OCI-LY3 (cell line): Measurements from ENCODE around the gene CALHM2.

ENCODE experiments used
- H2AFZ ChIP-seq: fragments of 200-600, 300-600 bp; shearing (Covaris generic); 2 replicates; pipeline ENCODE4 v1.6.0; 2014; ENCODE audit warnings: antibody characterized with exemption, low read depth, low read length
- H3K27ac ChIP-seq: fragments of 200-600, 300-600 bp; sonication (generic); 2 replicates; pipeline ENCODE4 v1.5.1; 2014; ENCODE audit warnings: mild to moderate bottlenecking, low read length, moderate library complexity, mixed read lengths
- H3K27me3 ChIP-seq: fragments of 200-600, 300-600 bp; sonication (generic); 2 replicates; pipeline ENCODE4 v1.6.1; 2014; ENCODE audit warnings: low read depth, low read length, mixed read lengths
- H3K36me3 ChIP-seq: fragments of 200-600, 300-600 bp; sonication (generic); replicated peaks from 2 replicates; pipeline ENCODE3; 2014; ENCODE audit warnings: low read depth, low read length, mixed read lengths
- H3K4me1 ChIP-seq: fragments of 300-600, 200-600 bp; sonication (generic); 2 replicates; pipeline ENCODE4 v1.6.1; 2014; ENCODE audit warnings: low read length, mixed read lengths
- H3K4me2 ChIP-seq: fragments of 200-600, 300-600 bp; sonication (generic); 2 replicates; pipeline ENCODE4 v1.6.1; 2014; ENCODE audit warnings: low read length, mixed read lengths
- H3K4me3 ChIP-seq: fragments of 300-600, 200-600 bp; sonication (generic); 2 replicates; pipeline ENCODE4 v1.5.1; 2014; ENCODE audit warnings: antibody characterized with exemption, mild to moderate bottlenecking, low read length, moderate library complexity
- H3K79me2 ChIP-seq: fragments of 300-600, 200-600 bp; shearing (Covaris generic); 2 replicates; pipeline ENCODE4 v1.6.1; 2014; ENCODE audit warnings: mild to moderate bottlenecking, low read length, mixed read lengths
- H3K9ac ChIP-seq: fragments of 300-600, 200-600 bp; shearing (Covaris generic); 2 replicates; pipeline ENCODE4 v1.6.0; 2014; ENCODE audit warnings: mild to moderate bottlenecking, low read length, moderate library complexity
- H3K9me3 ChIP-seq: fragments of 200-600, 300-600 bp; shearing (Covaris generic); 2 replicates; pipeline ENCODE4 v1.6.1; 2014; ENCODE audit warnings: low read length, mixed read lengths; ENCODE audit not compliant: insufficient read depth
- H4K20me1 ChIP-seq: fragments of 200-600, 300-600 bp; sonication (generic); 2 replicates; pipeline ENCODE4 v1.6.1; 2016; ENCODE audit warnings: low read length, mixed read lengths; ENCODE audit not compliant: insufficient read depth
- EZH2phosphoT487 ChIP-seq: fragments of 200-600 bp; shearing (Covaris generic); IDR thresholded peaks from 2 replicates; pipeline ENCODE4 v1.6.1; 2018; ENCODE audit warnings: antibody characterized with exemption, mixed run types, low read depth
- TF ChIP-seq, protein P1 (sequence below): fragments of 200-600, 300-600 bp; sonication (generic); IDR thresholded peaks from 2 replicates; pipeline ENCODE4 v1.5.1; 2014; ENCODE audit warnings: antibody characterized with exemption, low read length, low read depth

Gene CALHM2

GRCh38 chr10:103413564-103413963, 38.6 kb downstream of the CALHM2 start:
- Histone ChIP-seq H3K4me3 (no peak overlapping the region), H3K27me3 (no peaks in the 10 kb centered on the region), H3K4me2 (no peak overlapping the region), H3K36me3 (peaks cover 36% of the 10 kb centered on the region), H3K27ac (no peak overlapping the region), H4K20me1 (no peaks in the 10 kb centered on the region), H3K9ac (no peak overlapping the region), H3K4me1 (no peaks in the 10 kb centered on the region), H3K79me2 (no peaks in the 10 kb centered on the region), H2AFZ (no peak overlapping the region), H3K9me3 (no peaks in the 10 kb centered on the region)
- TF ChIP-seq, protein P1, sequence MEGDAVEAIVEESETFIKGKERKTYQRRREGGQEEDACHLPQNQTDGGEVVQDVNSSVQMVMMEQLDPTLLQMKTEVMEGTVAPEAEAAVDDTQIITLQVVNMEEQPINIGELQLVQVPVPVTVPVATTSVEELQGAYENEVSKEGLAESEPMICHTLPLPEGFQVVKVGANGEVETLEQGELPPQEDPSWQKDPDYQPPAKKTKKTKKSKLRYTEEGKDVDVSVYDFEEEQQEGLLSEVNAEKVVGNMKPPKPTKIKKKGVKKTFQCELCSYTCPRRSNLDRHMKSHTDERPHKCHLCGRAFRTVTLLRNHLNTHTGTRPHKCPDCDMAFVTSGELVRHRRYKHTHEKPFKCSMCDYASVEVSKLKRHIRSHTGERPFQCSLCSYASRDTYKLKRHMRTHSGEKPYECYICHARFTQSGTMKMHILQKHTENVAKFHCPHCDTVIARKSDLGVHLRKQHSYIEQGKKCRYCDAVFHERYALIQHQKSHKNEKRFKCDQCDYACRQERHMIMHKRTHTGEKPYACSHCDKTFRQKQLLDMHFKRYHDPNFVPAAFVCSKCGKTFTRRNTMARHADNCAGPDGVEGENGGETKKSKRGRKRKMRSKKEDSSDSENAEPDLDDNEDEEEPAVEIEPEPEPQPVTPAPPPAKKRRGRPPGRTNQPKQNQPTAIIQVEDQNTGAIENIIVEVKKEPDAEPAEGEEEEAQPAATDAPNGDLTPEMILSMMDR = no peak
- TF ChIP-seq EZH2phosphoT487 = no peak

DNA sequence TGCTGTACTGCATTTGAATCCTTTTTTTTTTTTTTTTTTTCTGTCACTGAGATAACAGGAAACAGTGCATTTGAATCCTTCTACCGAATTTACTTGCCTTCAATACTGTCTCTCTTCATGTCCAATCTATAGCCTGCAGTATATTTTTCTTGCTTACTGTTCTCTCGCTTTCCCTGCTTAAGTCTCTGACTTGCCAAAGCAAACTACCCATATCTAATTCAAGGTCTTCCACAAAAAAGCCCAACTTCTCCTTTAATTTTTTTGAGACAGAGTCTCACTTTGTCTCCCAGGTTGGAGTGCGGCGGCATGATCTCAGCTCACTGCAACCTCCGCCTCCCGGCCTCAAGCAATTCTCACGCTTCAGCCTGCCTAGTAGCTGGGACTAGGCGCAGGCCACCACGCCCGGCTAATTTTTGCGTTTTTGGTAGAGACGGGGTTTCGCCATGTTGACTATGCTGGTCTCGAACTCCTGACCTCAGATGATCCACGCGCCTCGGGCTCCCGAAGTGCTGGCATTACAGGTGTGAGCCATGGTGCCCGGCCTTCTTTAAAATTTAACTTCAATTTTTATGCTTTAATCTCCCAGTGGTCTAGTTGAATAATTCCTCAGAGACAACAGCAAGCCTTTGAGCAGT, 54.9 kb downstream of the CALHM2 start:
- no peaks in the 10 kb centered on the region for H3K9me3 ChIP-seq
- peak overlapping the region; percentile 26; the same call in 1 of the 2 replicates for H3K27ac ChIP-seq
- no peaks in the 10 kb centered on the region for H3K27me3 ChIP-seq
- peak overlapping the region; percentile 78 for H3K9ac ChIP-seq
- H4K20me1 ChIP-seq = no peaks in the 10 kb centered on the region
- TF ChIP-seq, protein P1 = no peak
- H3K4me2 ChIP-seq = peak overlapping the region; percentile 88
- H2AFZ ChIP-seq = 0 out of 2 replicates have a peak overlapping the region, but pooled peaks have one; percentile 51
- peak overlapping the region; percentile 99 for H3K4me3 ChIP-seq
- H3K79me2 ChIP-seq = peaks cover 66% of the 10 kb centered on the region
- H3K36me3 ChIP-seq = peaks cover 13% of the 10 kb centered on the region
- H3K4me1 ChIP-seq = peaks cover 14% of the 10 kb centered on the region

GRCh38 chr10:103396789-103397087, 55.4 kb downstream of the CALHM2 start:
- Histone ChIP-seq H4K20me1 (no peaks in the 10 kb centered on the region), H3K9ac (peak overlapping the region; percentile 78), H3K36me3 (peaks cover 13% of the 10 kb centered on the region), H3K9me3 (no peaks in the 10 kb centered on the region), H3K4me3 (peak overlapping the region; percentile 99), H3K27ac (peak overlapping the region; percentile 26; the same call in 1 of the 2 replicates), H3K4me1 (peaks cover 14% of the 10 kb centered on the region), H3K4me2 (peak overlapping the region; percentile 88), H3K79me2 (peaks cover 66% of the 10 kb centered on the region), H2AFZ (peak overlapping the region; percentile 51; the same call in 1 of the 2 replicates), H3K27me3 (no peaks in the 10 kb centered on the region)
- TF ChIP-seq, protein P1 = no peak
- no peak for TF ChIP-seq EZH2phosphoT487
